A549 (cell line): Measurements from ENCODE around the gene ANK3. TPM values are rescaled to one million over a fixed set of nuclear protein-coding genes. Genes with fewer than 3 reads are reported as not detected.

Experiments
- ATAC-seq, 2 experiments: fragments of 200-7000 bp in 1 of 2; fragments of >200 bp in 1 of 2; cut with Nextera tagmentation in 1 of 2; cut with Tn5 transposase in 1 of 2; 3 replicates each; pipeline versions ENCODE4 v1.8.0 to v1.9.1; 2018 to 2020; ENCODE audit warnings: mild to moderate bottlenecking in 1 of 2, moderate library complexity in 1 of 2
- CTCF ChIA-PET: fragments of 300-600 bp; sonication (Branson Sonifier 250); formaldehyde crosslinking; extraction: SDS; loops from one replicate; lab custom pipeline; 2021; ENCODE audit warnings: antibody characterized with exemption, inconsistent platforms; lab: Yijun Ruan, JAX
- POLR2A ChIA-PET: fragments of 350-600 bp; formaldehyde crosslinking; extraction: SDS; loops from one replicate; lab custom pipeline; 2021; ENCODE audit warnings: antibody characterized with exemption, inconsistent platforms; lab: Yijun Ruan, JAX
- DNase-seq, 2 experiments: peaks; one replicate each; pipeline versions ENCODE4 v3.0.0 to v3.0.0-alpha.2; 2011 to 2016; ENCODE audit warnings: low read depth in 1 of 2, low spot score in 1 of 2
- FAIRE-seq: peaks from 2 replicates; lab custom pipeline; 2011; peaks lifted over from hg19 to GRCh38; lab: Jason Lieb, UNC
- H3K27ac ChIP-seq, 2 experiments: fragments of >200 bp; sonication (Bioruptor Twin); formaldehyde crosslinking; 3 replicates each; pipeline ENCODE4 v1.5.1; 2016 to 2017
- H3K4me1 ChIP-seq: fragments of >200 bp; sonication (Bioruptor Twin); formaldehyde crosslinking; 3 replicates; pipeline ENCODE4 v1.6.1; 2016
- H3K4me2 ChIP-seq: fragments of >200 bp; sonication (Bioruptor Twin); formaldehyde crosslinking; 3 replicates; pipeline ENCODE4 v1.6.1; 2016
- H3K4me3 ChIP-seq: fragments of >200 bp; sonication (Bioruptor Twin); formaldehyde crosslinking; 3 replicates; pipeline ENCODE4 v1.5.1; 2016
- H3K9me3 ChIP-seq: fragments of >200 bp; sonication (Bioruptor Twin); formaldehyde crosslinking; 3 replicates; pipeline ENCODE4 v1.6.1; 2016
- BCL3 ChIP-seq: fragments of >200 bp; sonication (Bioruptor Twin); formaldehyde crosslinking; IDR thresholded peaks from 3 replicates; pipeline ENCODE4 v1.6.1; 2016
- CHD4 ChIP-seq: fragments of 200-600 bp; sonication (generic); IDR thresholded peaks from 2 replicates; pipeline ENCODE4 v1.6.1; 2016; ENCODE audit warnings: antibody characterized with exemption, mild to moderate bottlenecking, borderline replicate concordance
- CTCF ChIP-seq: fragments of >200 bp; sonication (Bioruptor Twin); formaldehyde crosslinking; IDR thresholded peaks from 3 replicates; pipeline ENCODE4 v1.5.1; 2016
- GATA3 ChIP-seq: IDR thresholded peaks from 2 replicates; pipeline ENCODE4 v1.6.1; 2012; ENCODE audit warnings: borderline replicate concordance
- HEYL ChIP-seq: fragments of 250-450 bp; sonication (Bioruptor Pico); IDR thresholded peaks from 2 replicates; pipeline ENCODE4 v1.8.0; 2021; ENCODE audit warnings: mild to moderate bottlenecking, moderate library complexity
- HOXA7 ChIP-seq: fragments of 250-450 bp; sonication (Bioruptor Pico); IDR thresholded peaks from 2 replicates; pipeline ENCODE4 v1.5.0; 2020; ENCODE audit warnings: mild to moderate bottlenecking, moderate library complexity
- HOXB5 ChIP-seq: fragments of 250-450 bp; sonication (Bioruptor Pico); IDR thresholded peaks from 2 replicates; pipeline ENCODE4 v1.5.0; 2020; ENCODE audit warnings: mild to moderate bottlenecking, moderate library complexity
- JUN ChIP-seq, 2 experiments: fragments of >200 bp; sonication (Bioruptor Twin); formaldehyde crosslinking; IDR thresholded peaks; 2 replicates in 1 of 2; 3 replicates in 1 of 2; pipeline ENCODE4 v1.6.1; 2016 to 2017
- KDM5A ChIP-seq: fragments of 200-600 bp; sonication (generic); IDR thresholded peaks from 2 replicates; pipeline ENCODE4 v1.6.1; 2016; ENCODE audit warnings: antibody characterized with exemption, mild to moderate bottlenecking
- MAFK ChIP-seq: fragments of 450-650 bp; IDR thresholded peaks from 2 replicates; pipeline ENCODE4 v1.6.1; 2014; ENCODE audit not compliant: partially characterized antibody
- MYC ChIP-seq: IDR thresholded peaks from 2 replicates; pipeline ENCODE4 v1.6.1; 2012; ENCODE audit warnings: mild to moderate bottlenecking, inconsistent platforms, low read length, improper control_type of control experiment, borderline replicate concordance
- NFE2L2 ChIP-seq: fragments of 150-350 bp; conservative IDR thresholded peaks from 2 replicates; pipeline ENCODE4 v1.6.1; 2014; ENCODE audit warnings: low read length
- NR3C1 ChIP-seq: fragments of >200 bp; sonication (Bioruptor Twin); formaldehyde crosslinking; IDR thresholded peaks from 3 replicates; pipeline ENCODE4 v1.6.1; 2017
- RAD21 ChIP-seq, 2 experiments: fragments of >200 bp in 1 of 2; sonication (Bioruptor Twin) in 1 of 2; formaldehyde crosslinking in 1 of 2; IDR thresholded peaks in 1 of 2; conservative IDR thresholded peaks in 1 of 2; 2 replicates in 1 of 2; 3 replicates in 1 of 2; pipeline ENCODE4 v1.6.1; 2012 to 2018; ENCODE audit warnings: inconsistent platforms in 1 of 2
- USF2 ChIP-seq: fragments of 450-650 bp; IDR thresholded peaks from 2 replicates; pipeline ENCODE4 v1.6.1; 2014; ENCODE audit warnings: antibody characterized with exemption
- ZC3H11A ChIP-seq: fragments of 450-650 bp; IDR thresholded peaks from 2 replicates; pipeline ENCODE4 v1.6.1; 2014; ENCODE audit warnings: antibody characterized with exemption, mild to moderate bottlenecking
- ZSCAN20 ChIP-seq: fragments of 250-450 bp; sonication (Bioruptor Pico); IDR thresholded peaks from 2 replicates; pipeline ENCODE4 v1.8.0; 2022; ENCODE audit warnings: mild to moderate bottlenecking, moderate library complexity
- WGBS: methylation state at CpG from one replicate; pipeline ENCODE4 v1.1.6; 2017; ENCODE audit errors: missing lambda C conversion rate; 5-methylcytosine and 5-hydroxymethylcytosine counted together
- polyA plus RNA-seq, 4 experiments: library from polyadenylated mRNA; depleted of rRNA in 3 of 4; stranded (reverse); fragments of >200 nt; fragmentation: RNase III in 1 of 4; extraction: RNeasy Plus Mini Kit Qiagen cat#74134 plus additional on column Dnase treatment in 1 of 4; gene quantifications; 2 replicates in 3 of 4; 3 replicates in 1 of 4; pipeline ENCODE4 v1.2.3, GENCODE V29; 2011 to 2017
- TF ChIP-seq, protein P1 (sequence below): IDR thresholded peaks from 2 replicates; pipeline ENCODE4 v1.6.1; 2012

The ANK3 gene
- polyA plus RNA-seq, 2 of the 4 experiments (the other 2 are of a cell fraction) = 0.56 to 5.4 TPM

DNA sequence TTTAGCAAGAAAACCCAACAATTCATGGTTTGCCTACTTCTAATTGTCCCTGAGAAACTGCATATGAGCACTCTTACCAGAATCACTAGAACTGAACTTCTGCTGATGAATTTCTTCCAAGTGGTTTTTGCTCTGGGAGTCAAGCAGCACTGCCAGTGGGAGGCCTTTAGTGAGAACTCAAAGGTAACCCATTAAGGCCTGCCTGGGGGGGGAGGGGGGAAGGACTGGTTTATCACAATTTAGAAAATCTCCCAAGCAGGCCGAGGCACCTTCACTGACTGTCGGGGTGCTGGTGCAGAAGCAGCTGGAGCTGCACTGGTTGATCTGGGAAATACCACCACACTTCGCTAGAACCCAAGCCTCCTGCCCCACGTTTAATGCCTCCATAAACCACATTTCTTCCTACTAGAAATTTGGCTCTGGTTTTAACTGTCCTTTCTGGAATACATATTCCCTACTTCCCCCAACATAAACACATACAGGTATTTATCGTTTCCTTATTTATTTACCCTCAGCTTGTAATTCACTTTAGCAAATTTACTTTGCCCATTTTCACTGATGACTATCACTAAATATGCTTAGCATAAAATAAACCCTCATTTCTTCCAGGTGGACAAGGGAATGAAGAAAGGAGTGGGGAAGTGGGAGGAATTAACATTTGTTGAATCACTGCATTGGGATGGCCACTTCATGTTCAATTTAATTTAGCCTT is 14.2 kb downstream of the ANK3 start:
- DNase-seq = no peak
- Histone ChIP-seq H3K4me1 (peaks cover 14% of the 10 kb centered on the region), H3K9me3 (no peaks in the 10 kb centered on the region), H3K4me3 (no peak overlapping the region), H3K27ac (no peak overlapping the region)
- ATAC-seq = no peak
- POLR2A ChIA-PET = no interaction called here
- no peak for FAIRE-seq
- TF ChIP-seq HOXB5 (no peak), MYC (no peak), ZC3H11A (no peak), JUN (IDR thresholded peaks at IDR 0.05) (no peak), ZSCAN20 (no peak), NR3C1 (no peak), USF2 (no peak), GATA3 (no peak), RAD21 (conservative IDR thresholded peaks at IDR 0.05 in 1 of 2, IDR thresholded peaks at IDR 0.05 in 1 of 2) (no peak), KDM5A (no peak), BCL3 (no peak), HOXA7 (no peak), MAFK (no peak)
- TF ChIP-seq, all 56 proteins: peak for 0
- CTCF ChIA-PET = no interaction called here
- H3K4me2 ChIP-seq = no peak overlapping the region
- WGBS = 82% methylated on average over 5 of the region's 5 CpGs

DNA sequence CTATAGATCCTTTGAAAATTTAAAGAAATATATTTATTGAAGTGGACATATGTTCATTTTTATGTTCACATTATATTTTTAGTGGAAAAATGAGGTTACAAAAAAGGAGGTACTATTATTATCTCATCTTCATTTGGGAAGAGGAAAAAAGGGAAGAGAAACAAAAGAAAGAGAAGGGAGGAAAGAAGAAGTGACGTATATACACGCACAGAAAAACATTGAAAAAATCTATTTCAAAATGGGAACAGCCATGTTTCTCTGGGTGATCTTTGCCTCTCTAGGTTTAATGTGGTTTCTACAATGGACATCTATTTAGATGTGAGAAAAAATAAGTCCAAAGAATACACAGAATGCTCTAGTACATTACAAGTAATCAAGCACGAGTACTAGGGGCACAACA is 14.8 kb downstream of the ANK3 start:
- Histone ChIP-seq H3K4me3 (no peak overlapping the region), H3K27ac (no peak overlapping the region), H3K4me1 (peaks cover 14% of the 10 kb centered on the region), H3K9me3 (no peaks in the 10 kb centered on the region), H3K4me2 (no peak overlapping the region)
- no peak for ATAC-seq
- POLR2A ChIA-PET = no interaction called here
- WGBS = 84% methylated on average over 3 of the region's 3 CpGs
- TF ChIP-seq NFE2L2 = no peak
- TF ChIP-seq, protein P1, sequence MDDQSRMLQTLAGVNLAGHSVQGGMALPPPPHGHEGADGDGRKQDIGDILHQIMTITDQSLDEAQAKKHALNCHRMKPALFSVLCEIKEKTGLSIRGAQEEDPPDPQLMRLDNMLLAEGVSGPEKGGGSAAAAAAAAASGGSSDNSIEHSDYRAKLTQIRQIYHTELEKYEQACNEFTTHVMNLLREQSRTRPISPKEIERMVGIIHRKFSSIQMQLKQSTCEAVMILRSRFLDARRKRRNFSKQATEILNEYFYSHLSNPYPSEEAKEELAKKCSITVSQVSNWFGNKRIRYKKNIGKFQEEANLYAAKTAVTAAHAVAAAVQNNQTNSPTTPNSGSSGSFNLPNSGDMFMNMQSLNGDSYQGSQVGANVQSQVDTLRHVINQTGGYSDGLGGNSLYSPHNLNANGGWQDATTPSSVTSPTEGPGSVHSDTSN = no peak
- FAIRE-seq = no peak
- CTCF ChIA-PET = interaction anchor here (0.9 to 1.2 kb wide), 2 partner anchors 9 to 12 kb away, joined by 3 read pairs; no protein-coding TSS in a partner anchor
- no peak for DNase-seq

DNA sequence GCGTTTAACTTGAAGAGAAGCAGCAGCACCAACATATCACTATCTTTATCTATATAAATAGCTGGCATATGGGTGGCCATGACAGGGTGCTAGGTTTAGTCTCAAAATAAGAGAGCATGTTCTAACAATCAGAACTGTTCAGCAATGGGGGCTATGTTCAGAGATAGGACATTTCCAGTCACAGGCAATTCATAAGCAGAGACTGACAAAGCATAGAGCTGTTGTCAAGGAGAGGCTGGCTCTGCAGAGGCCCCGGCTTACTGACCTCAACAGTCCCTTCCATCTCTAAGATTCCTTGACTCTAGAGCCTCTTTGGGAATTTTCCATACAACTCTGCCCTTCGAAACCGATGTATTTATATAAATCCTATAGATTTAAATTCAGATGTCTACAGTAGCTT is 17.2 kb downstream of the ANK3 start:
- H3K4me2 ChIP-seq = no peak overlapping the region
- 79% methylated on average over 4 of the region's 4 CpGs for WGBS
- TF ChIP-seq KDM5A (no peak), CHD4 (no peak), JUN (IDR thresholded peaks at IDR 0.05) (no peak), HEYL (CRISPR knock-in tag) (no peak), CTCF (no peak)
- TF ChIP-seq, all 56 proteins: peak for 0
- Histone ChIP-seq H3K4me1 (peaks cover 4% of the 10 kb centered on the region), H3K4me3 (no peak overlapping the region), H3K9me3 (no peaks in the 10 kb centered on the region), H3K27ac (no peak overlapping the region)
- FAIRE-seq (no peak), ATAC-seq (no peak), DNase-seq (no peak)
- ChIA-PET POLR2A (no interaction called here), CTCF (interaction anchor here (1.2 kb wide), 1 partner anchor 13 kb away, joined by 3 read pairs; no protein-coding TSS in a partner anchor)
